ENCODE data around the gene GOLGB1.
"Not testable (repeated sequence)": the region's sequence is repeated elsewhere in the genome, so short reads cannot be mapped to it uniquely, and the experiment has no call there.

The GOLGB1 gene

DNA sequence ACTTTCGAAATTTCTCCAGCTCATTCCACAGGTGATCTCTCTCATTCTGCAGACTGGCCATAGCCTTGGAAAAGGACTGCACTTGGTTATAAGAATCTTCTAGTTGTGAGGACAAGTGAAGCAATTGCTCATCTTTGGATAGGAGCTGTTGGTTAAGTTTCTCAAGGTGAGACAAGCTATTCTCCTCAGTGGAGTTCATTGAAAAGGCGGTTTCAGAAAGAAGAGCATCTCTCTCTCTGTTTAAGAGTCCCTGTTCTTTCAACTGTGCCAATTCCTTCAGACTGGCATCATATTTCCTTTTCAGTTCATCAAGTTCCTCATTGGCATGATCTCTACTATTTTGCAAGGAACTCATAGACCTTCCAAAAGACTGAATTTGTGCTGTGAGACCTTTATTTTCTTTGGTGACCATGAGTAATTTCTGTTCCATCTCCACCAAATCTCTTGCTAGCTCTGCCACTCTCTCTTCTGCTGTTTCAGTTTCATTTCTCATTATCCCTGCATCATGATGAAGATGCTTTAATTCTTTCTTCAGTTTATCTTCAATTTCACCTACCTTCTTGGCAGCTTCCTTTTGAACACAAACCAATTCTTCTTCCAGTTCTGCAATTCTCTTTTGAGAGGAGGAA lies 58.6 kb downstream of the GOLGB1 start:
- peak in 1 of 4 experiments; percentile 8 for DNase-seq

DNA sequence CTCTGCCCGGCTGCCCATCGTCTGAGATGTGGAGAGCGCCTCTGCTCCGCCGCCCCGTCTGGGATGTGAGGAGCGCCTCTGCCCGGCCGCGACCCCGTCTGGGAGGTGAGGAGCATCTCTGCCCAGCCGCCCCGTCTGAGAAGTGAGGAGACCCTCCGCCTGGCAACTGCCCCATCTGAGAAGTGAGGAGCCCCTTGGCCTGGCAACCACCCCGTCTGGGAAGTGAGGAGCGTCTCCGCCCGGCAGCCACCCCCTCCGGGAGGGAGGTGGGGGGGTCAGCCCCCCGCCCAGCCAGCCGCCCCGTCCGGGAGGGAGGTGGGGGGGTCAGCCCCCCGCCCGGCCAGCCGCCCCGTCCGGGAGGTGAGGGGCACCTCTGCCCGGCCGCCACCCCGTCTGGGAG lies 60.8 kb downstream of the GOLGB1 start:
- DNase-seq: not testable (repeated sequence)

DNA sequence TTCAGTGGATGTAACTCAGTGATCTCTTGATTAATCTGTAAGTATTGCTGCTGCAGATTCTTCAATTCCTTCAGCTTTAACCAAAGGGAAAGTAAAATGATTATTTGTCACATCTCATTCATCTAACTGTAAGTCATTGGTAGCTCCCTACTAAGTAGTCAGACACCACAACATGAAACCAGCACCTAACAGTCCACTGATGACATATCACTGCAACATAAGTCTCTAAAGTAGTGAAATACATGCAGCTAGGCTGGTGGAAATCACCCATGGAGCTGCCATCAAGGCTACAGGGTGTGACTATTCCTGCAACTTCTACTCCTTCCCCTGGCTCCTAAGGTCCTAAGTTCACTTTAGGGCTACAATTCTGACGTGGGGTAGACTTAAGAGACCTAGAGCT lies 67.7 kb downstream of the GOLGB1 start:
- DNase-seq: no peak

DNA sequence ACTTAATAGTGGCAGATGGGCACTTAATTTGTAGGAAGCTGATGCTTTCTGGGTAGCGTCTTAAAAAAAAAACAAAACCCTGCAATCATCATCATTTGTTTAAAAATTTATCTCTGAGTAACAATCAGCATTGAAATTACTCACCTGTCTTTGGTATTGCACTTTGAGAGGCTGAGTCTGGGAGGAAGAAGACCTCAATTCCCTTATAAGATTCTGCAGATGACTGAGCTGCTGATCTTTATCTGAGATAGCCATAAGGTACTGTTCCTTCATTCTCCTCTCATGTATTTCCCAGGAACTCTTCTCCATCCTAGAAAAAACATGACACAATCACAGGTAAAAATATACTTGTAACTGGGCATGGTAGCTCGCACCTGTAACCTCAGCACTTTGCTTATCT lies 72.4 kb downstream of the GOLGB1 start:
- DNase-seq: no peak

DNA sequence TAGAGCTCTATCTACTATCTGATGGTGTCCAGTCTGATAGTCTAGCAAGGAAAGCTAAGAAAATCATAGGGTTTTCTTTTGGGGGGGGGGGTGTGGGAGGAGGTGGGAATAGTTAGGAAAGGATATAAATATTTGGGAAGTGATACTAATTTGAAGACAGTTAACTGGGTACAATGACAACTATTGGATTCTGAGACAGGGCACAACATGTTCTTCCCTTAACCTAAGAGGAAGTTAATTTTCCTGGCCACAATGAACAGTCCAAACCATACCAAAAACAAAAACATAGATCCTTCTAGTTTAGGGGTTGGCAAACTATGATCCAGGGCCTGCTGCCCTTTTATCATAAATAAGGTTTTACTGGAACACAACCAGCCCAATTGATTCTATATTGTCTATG lies 78.9 kb downstream of the GOLGB1 start:
- peak in 2 of 4 experiments; percentile 14 to 34 for DNase-seq

DNA sequence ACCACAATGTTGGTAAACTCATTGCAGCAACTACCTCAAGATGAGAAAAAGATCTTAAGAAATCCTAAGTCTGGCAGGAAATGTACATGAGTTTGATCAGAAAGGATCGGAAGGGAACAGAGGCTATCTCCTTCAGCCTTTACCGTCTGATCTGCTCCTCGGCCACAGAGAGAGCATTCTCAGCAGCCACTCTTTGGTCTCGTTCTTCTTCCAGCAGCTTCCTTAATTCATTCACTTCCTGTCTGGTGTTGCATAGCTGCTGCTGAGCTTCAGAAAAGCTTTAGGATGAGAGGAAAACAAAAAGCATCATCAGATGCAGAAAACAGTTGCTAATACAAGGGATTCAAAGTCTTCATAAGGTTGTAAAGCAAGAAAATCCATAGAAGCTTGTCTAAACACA lies 82.2 kb downstream of the GOLGB1 start:
- peak; percentile 42 to 66 (median 57) for DNase-seq

DNA sequence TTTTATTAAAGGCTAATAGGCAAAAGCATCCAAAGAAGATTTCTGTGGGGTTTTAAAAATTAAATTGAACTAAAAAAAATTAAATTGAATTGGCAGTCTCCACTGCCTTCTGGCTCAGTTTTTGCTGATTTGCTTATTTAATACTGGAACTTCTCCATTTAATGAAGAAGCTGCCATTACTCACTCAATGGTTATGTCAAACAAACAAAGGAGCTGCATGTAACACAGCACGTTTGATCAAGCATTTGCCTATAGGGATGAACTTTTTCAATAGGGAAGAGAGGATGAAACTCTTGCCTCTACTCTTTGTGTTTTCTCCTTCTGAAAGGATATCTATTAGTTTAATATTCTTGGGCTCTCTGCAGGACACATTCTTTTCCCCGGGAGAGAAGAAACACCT lies 84.1 kb downstream of the GOLGB1 start:
- peak in 3 of 4 experiments; percentile 23 to 63 (median 55) for DNase-seq

DNA sequence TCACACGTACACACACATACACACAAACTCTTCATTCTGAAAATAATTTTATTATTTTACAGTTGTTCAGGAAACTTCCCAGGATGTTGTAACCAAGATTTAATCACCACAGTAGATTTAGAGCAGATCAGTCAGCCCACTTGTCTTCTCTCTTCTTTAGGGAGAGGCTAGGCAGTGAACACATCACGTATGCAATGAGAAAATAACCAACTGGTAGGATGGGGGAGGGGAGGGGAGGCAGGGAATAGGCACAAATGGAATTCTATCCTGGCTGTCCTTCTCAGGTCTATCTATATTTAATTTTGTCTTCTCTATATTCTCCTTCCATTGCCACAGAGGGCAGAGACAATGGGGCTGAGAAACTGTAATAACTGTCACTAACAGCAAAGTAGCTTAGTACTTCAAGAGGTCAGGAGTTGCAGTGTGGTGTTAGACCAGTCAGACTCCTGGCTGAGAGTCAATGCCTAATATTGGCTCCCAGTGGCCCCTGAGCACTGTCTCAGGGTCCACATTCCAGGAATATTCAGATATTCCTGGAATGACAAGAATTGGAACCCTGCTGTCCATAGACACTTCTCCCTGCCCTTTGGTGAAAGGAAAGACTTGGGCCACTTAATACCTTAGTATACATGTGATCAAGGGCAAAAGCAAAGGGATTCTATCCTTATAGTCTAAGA lies 86.2 kb downstream of the GOLGB1 start:
- DNase-seq: no peak

DNA sequence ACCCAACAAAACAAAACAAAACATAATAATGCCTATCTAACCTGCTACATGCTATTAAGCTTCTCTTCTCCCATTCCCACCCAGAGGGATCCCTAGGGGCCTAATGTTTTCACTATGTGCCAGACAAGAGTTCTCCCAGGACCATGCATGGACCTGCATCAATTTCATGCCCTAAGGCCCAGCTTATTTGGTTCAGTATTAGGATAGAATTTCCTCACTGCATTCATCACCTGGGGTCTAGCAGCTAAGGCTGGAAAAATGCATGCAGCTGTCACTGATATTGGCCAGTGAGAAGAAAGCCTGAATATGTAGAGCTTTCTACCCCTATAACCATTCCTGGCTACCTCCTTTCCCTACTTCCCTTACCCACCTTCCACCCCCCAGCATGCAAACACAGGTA lies 86.8 kb downstream of the GOLGB1 start:
- DNase-seq: no peak

DNA sequence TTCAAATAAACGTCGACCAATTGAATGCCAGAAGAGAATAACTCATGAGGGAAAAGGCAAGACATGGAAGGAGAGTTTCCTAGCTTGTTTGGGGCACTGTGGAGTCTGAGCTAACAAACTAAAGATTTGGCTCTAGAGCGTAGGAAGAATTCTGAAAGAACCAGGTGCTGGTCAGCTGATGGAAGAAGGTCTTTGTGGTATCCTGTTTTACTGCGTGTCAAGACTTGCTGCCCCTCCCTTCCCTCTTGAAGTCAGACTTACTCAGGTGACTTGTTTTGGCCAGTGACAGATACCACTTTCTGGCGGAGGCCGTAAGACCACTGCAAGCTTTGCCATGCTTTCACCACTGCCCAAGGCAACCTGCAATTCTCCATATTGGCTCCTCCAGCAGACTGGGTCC lies 88.2 kb downstream of the GOLGB1 start:
- DNase-seq: peak in 2 of 4 experiments; percentile 7 to 14

DNA sequence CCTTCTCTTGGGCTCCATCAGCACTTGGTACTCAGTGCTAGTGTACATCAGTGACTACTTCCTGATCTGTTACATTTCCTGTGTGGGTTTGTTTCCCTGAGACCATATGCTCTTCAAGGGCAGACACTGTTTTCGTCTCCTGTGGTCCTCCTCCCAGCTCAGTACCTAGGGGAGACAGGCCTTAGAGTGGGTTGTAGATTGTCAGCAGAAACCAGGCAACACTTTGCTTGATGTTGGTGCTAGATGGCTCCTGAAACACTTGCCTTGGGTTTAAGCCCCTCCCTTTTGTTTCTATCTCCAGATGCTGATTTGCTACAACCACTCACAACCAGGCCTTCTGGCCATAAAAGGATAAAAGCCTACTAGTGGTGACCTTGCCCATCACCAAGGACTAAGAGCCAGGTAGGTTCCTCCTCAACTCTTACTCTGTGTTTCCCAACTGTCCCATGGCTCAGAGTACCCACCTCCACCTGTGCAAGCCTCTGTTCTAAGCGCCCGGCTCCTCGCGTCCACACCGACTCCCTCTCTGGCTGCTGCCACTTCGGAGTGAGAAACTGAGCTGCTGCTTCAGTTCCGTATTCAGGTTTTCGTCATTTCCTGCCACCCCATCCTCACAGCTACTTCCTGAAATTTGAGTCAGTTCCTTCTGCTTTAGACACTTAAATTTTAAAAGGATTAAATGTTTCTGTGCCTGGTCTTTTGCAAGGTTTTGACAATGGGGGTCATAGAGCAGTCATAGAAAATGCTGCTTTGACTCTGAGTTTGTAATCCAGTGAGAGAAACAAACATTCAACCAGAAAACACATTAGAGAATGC lies 89.0 kb downstream of the GOLGB1 start, which contains the start of gene HCLS1:
HCLS1 (minus strand) TSS at position 548 of the 816 bp plus-strand sequence. CDS start 2,556 bp downstream, outside the sequence.
- DNase-seq: peak; percentile 83 to 91 (median 88)

DNA sequence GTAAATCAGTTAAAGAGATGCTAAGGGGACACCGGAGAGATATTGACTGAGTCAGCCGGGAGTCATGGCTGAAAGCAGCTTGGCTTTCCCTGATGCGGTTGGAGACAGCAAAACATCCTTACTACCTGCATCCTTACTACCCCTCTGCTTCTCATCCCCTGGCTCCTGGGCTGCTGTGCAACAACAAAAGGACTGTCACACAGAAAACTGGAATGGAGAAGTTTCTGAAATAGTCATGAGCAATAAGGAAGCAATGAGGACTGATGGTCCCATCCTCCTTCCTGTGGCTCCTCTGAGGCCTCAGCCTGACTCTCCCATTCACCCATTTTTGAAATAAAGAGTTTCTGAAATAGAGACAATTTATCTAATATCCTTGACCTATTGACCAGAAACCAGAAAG lies 90.0 kb downstream of the GOLGB1 start:
- DNase-seq: peak in 3 of 4 experiments; percentile 36 to 60 (median 58)

DNA sequence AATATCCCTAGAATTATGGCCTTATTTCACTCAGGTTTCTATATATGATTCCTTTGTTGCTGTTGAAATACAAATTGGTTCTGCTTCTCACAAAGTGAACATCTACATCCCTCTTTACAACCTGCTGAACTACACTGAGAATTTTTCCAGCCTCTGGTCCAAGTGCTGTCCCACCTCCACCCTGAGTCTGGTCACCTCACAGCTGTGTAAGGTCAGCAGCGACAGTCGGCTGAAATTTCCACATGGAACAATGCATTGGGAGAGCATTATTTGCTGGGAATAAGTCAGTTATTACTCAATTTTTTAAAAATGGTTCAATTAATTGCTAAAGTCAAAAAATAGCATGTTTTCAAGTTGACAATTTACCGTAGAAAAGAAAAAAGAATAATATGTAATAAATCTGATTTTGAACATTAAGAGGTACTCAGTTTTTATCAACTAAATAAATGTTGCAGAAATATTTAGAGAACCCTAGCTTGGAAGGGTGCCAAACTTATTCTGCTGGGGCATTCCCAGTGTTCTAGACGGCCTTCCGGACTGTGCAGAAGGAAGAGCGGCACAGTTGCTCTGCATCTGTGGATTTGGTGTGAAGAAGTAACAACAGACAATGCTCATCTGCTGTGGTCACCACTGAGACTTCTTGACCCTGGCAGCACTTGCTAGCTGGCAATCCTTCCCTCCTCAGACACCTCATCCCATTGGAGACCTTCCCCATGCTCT lies 90.7 kb downstream of the GOLGB1 start:
- no peak for DNase-seq

DNA sequence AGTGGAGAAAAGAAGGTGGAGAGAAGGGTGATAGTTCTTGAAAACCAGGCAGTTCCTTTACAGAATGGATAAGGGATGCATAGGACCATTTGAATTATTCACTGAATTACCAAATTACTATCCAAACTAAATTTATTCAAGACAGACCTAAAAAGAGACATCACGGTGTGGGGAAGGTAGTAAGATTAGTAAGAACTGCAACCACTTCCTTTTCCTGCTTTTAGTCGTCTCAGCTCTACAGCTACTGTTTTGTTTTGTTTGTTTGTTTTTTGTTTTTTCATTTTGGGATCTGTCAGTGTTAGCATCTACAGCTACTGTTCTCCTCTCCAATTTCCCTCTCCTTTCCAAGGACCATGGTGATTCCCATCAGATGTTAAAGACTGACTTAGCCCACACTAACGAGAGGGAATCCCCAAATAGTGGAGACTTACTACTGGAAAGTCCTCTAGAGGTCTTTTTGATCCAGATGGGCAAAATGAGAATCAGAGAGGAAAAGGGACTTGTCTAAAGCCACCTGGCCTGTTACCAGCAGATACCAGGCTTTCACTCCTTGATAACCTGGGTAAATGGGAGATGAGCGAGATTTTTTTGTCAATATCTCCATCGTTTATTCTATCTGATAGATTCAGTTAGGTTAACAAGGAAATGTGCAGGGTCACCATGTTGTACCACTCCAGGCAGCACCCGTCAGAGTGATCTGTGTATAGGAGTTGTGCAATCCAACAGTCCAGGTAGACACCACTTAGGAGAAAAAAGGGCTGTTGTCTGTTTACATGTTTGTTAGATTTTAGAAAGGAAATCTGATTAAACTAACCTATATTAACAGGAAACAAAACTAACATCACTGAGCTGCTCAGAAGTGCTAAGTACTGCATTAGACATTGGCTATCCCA lies 94.8 kb downstream of the GOLGB1 start:
- no peak for DNase-seq

DNA sequence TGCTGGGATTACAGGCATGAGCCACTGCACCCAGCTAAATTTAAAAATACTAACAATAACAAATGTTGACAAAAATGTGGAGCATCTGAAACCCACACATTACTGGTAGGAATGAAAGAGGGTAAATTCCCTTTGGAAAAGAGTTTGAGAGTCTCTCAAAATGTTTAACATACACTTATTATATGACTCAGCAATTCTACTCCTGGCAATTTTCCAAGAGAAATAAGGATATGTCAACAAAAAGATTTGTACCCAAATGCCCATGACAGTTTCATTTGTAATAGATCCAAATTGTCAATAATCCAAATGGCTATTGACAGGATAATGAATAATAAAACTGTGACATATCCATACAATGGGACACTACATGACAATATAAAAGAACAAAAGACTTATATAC lies 97.9 kb downstream of the GOLGB1 start:
- DNase-seq: peak in 2 of 4 experiments; percentile 13 to 52

DNA sequence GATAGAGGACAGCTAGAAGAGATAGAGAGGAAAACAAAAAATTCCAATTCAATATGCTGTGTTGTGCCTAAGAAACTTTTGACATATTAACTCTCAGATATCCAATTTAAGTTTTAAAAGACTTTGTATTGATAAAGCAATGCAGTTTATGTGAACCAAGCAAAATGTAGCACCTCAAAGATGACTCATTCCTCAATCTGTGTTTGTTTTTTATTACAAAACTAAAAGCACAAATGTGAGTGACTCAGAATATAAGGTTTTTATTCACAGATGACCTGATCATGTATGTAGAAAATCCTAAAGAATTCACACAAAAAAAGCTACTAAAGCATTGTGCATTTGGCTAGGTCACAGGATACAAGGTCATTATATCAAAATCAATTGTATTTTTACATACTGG lies 99.9 kb downstream of the GOLGB1 start:
- no peak for DNase-seq

DNA sequence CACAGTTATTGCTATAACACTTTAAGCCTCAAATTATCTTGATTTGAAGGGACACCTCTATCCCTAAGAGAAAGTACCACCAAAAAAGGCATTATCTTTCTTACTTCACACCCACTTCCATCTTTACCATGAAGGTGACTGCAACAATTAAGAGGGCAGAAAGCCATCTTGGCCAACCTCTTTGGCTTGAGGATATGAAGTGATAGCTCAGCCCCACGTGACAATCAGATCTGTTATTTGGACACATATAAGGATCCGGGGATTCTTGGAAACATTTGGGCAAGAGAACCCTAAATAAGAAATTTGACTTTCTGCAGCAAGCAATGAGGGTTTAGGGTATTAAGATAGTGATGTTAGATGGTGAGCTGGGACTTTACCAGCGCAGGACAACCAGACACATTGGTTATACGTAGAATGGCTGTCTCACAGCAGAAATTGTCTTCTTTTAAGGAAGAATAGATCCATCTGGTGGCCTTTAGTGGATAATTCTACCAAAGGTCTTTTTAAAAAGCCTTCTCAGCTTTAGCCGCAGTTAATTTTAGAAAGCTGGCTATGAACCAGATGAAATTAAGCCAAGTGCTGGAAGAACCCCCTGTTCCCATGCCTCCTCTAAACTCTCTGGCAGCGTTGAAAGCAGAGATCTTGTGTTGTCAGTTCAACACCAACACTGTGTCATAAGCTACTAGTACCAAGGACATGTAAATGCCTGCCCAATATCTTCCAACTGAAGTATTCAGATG lies 101.2 kb downstream of the GOLGB1 start:
- no peak for DNase-seq

DNA sequence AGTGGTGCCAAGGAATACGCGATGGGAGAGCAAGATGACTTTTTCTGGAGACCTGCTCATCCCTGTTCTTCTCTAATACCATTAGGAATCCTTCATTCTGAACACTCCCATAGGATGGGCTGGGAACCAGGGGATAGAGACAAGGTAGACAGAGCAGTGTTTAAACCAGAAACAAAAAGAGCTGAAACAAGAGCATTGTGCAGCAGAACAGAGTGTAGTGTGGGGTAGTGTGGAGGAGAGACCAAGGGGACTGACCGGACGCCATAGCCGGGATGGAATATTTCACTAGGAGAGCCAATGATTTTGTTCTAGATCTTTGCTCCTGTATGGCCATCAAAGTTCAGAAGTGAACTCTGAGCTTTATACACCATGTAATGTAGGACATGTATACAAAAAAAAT lies 104.5 kb downstream of the GOLGB1 start:
- DNase-seq: no peak

DNA sequence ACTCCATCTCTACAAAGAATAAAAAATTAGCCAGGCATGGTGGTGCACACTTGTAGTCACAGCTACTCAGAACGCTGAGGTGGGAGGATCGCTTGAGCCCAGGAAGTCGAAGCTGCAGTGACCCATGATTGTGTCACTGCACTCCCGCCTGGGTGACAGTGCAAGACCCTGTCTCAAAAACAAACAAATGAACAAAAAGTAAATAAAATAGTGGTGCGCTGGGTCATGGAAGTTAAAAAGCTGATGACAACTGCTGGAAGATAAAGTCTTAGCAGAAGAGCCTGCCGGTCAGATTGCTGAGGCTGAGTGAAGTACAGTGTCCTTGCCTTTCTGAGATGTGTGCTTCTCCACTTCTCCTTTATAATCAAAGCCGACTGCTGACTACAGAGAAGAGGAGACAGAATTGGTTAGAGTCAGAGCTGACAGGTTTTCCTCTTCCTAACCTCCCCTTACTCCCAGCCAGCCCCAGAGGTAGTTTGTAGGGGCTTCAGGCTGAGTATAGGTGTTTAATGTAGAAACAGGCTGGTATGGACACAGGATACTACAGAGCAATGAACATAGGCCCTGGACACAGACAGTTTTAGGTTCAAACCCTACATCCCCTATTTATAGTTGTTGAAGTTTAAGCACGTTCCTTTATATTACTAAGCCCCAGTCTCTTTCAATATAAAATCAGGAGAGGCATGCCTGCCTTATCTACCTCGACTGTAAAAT lies 106.8 kb downstream of the GOLGB1 start:
- DNase-seq: no peak

DNA sequence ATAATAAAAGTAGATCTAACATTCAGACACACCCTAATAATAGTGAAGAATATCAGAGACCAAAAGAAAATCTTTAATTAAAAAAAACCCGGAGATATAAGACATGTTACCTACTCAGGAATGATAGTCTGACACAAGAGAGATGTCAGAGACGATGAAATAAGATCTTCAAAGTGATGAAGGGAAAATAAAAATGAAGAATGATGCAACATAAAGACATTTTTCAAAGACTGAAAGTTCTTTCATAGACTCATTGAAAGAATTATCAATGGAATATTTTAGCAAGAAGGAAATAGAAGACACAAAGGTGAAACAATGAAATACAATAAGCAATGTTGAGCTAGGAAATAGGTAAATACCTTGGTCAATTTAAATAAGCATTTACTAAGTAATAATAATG lies 108.4 kb downstream of the GOLGB1 start:
- no peak for DNase-seq
